Smooth muscle cell (in vitro differentiated cells): ENCODE data around the gene LRRC8B. TPM values are rescaled to one million over a fixed set of nuclear protein-coding genes. Genes with fewer than 3 reads are reported as not detected.

Source experiments
- DNase-seq: peaks from one replicate; lab custom pipeline; 2025; ENCODE audit not compliant: unreplicated experiment; lab: John Stamatoyannopoulos, UW
- H2AFZ ChIP-seq: fragments of 200-600 bp; sonication (generic); 2 replicates; pipeline ENCODE4 v1.6.0; 2016; ENCODE audit warnings: antibody characterized with exemption, low read depth, mild to moderate bottlenecking
- H3F3A ChIP-seq: fragments of 200-600 bp; sonication (generic); 2 replicates; pipeline ENCODE4 v1.6.0; 2017; ENCODE audit warnings: antibody characterized with exemption, low read depth
- H3K27ac ChIP-seq: fragments of 200-600 bp; sonication (generic); 2 replicates; pipeline ENCODE4 v1.5.1; 2016; ENCODE audit warnings: low read depth, mild to moderate bottlenecking
- H3K27me3 ChIP-seq: fragments of 200-600 bp; sonication (generic); 2 replicates; pipeline ENCODE4 v1.6.1; 2016; ENCODE audit warnings: low read depth, mild to moderate bottlenecking
- H3K36me3 ChIP-seq: fragments of 200-600 bp; sonication (generic); 2 replicates; pipeline ENCODE4 v1.5.1; 2016; ENCODE audit warnings: low read depth
- H3K4me1 ChIP-seq: fragments of 200-600 bp; sonication (generic); 2 replicates; pipeline ENCODE4 v1.5.1; 2016; ENCODE audit warnings: low read depth
- H3K4me2 ChIP-seq: fragments of 200-600 bp; sonication (generic); 2 replicates; pipeline ENCODE4 v1.6.0; 2016; ENCODE audit warnings: mild to moderate bottlenecking
- H3K4me3 ChIP-seq: fragments of 200-600 bp; sonication (generic); 2 replicates; pipeline ENCODE4 v1.5.1; 2016; ENCODE audit warnings: mild to moderate bottlenecking
- H3K79me2 ChIP-seq: fragments of 200-600 bp; sonication (generic); 2 replicates; pipeline ENCODE4 v1.6.0; 2016; ENCODE audit warnings: low read depth, mild to moderate bottlenecking
- H3K9ac ChIP-seq: fragments of 200-600 bp; sonication (generic); 2 replicates; pipeline ENCODE4 v1.6.0; 2016; ENCODE audit warnings: low read depth
- H3K9me3 ChIP-seq: fragments of 200-600 bp; sonication (generic); replicated peaks from 2 replicates; pipeline ENCODE4 v1.5.1; 2016; ENCODE audit warnings: low read depth
- H4K20me1 ChIP-seq: fragments of 200-600 bp; sonication (generic); 2 replicates; pipeline ENCODE4 v1.6.0; 2016; ENCODE audit warnings: low read depth
- WGBS: methylation state at CpG from one replicate; pipeline ENCODE4 v1.1.7; 2016; ENCODE audit warnings: low lambda C conversion rate; 5-methylcytosine and 5-hydroxymethylcytosine counted together
- polyA plus RNA-seq: library from polyadenylated mRNA; unstranded; fragments of >200 nt; fragmentation: Nextera tagmentation; extraction: Ambion mirVana; gene quantifications from 2 replicates; pipeline ENCODE4 v1.2.1, GENCODE V29; 2016
- total RNA-seq: library from RNA; depleted of rRNA; stranded (reverse); fragments of >200 nt; gene quantifications from 2 replicates; pipeline ENCODE4 v1.2.3, GENCODE V29; 2014
- TF ChIP-seq, protein P1 (sequence below): fragments of 200-600 bp; sonication (generic); IDR thresholded peaks from 2 replicates; pipeline ENCODE4 v1.5.1; 2017; ENCODE audit warnings: borderline replicate concordance, mild to moderate bottlenecking, antibody characterized with exemption; ENCODE audit not compliant: insufficient read depth, poor library complexity, severe bottlenecking

LRRC8B gene
- total and polyA plus RNA-seq, 2 experiments from 2014 or later = 1.5 to 4.6 TPM

DNA sequence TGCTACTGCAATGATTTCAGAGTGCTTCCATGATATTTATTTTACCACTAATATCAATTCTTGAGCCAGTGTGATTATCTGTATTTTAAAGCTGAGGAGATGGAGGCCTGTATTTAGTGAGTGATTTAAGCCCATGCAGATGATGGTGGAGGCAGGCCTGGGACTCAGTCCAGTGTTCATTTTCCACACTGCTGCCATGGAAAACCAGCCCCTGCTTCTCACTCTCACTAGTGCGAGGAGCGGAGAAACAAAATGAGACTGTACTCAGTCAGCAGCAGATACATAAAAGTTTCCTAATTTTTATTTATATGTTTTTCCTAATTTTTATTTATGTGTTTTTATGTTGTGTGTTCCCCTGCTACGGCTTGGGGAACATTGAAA is 32.8 kb downstream of the LRRC8B start:
- H3K4me2 ChIP-seq = no peak overlapping the region
- WGBS = 98% methylated on average over 3 of the region's 3 CpGs
- no peak overlapping the region for H3K27ac ChIP-seq
- H3F3A ChIP-seq = no peaks in the 10 kb centered on the region
- no peak overlapping the region for H3K9ac ChIP-seq
- no peak overlapping the region for H3K4me3 ChIP-seq
- no peaks in the 10 kb centered on the region for H3K4me1 ChIP-seq
- H2AFZ ChIP-seq = no peak overlapping the region
- TF ChIP-seq, protein P1, sequence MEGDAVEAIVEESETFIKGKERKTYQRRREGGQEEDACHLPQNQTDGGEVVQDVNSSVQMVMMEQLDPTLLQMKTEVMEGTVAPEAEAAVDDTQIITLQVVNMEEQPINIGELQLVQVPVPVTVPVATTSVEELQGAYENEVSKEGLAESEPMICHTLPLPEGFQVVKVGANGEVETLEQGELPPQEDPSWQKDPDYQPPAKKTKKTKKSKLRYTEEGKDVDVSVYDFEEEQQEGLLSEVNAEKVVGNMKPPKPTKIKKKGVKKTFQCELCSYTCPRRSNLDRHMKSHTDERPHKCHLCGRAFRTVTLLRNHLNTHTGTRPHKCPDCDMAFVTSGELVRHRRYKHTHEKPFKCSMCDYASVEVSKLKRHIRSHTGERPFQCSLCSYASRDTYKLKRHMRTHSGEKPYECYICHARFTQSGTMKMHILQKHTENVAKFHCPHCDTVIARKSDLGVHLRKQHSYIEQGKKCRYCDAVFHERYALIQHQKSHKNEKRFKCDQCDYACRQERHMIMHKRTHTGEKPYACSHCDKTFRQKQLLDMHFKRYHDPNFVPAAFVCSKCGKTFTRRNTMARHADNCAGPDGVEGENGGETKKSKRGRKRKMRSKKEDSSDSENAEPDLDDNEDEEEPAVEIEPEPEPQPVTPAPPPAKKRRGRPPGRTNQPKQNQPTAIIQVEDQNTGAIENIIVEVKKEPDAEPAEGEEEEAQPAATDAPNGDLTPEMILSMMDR = no peak
- no peak for DNase-seq
- no peaks in the 10 kb centered on the region for H3K27me3 ChIP-seq
- no peaks in the 10 kb centered on the region for H3K36me3 ChIP-seq
- no peaks in the 10 kb centered on the region for H4K20me1 ChIP-seq
- no peaks in the 10 kb centered on the region for H3K79me2 ChIP-seq
- H3K9me3 ChIP-seq = no peaks in the 10 kb centered on the region

DNA sequence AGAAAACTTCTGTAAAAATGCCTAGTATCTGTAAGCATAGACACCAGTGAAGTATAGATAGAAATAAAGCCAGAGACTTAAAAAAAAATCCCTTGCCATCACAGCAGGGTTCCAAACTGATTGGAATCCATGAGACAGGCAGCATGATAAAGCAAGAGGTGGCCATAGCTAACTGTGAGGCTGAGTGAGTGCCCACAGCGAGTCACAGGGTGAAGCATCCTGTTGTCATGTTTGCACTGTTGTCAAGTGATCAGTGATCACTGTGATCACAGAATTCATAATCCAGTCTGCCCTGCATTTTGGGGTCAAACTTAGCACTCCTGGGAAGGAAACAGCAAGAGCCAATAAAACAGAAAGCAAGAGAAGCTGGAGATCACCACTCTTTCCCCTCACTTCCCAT is 33.3 kb downstream of the LRRC8B start:
- TF ChIP-seq, protein P1 = no peak
- no peaks in the 10 kb centered on the region for H3K4me1 ChIP-seq
- no peaks in the 10 kb centered on the region for H3K27me3 ChIP-seq
- H2AFZ ChIP-seq = no peak overlapping the region
- WGBS = 95% methylated on average over 1 of the region's 1 CpG
- H3K4me3 ChIP-seq = no peak overlapping the region
- no peaks in the 10 kb centered on the region for H3F3A ChIP-seq
- H3K27ac ChIP-seq = no peak overlapping the region
- no peaks in the 10 kb centered on the region for H3K79me2 ChIP-seq
- H3K9me3 ChIP-seq = no peaks in the 10 kb centered on the region
- H3K36me3 ChIP-seq = no peaks in the 10 kb centered on the region
- no peak overlapping the region for H3K4me2 ChIP-seq
- H4K20me1 ChIP-seq = no peaks in the 10 kb centered on the region
- no peak for DNase-seq
- no peak overlapping the region for H3K9ac ChIP-seq

DNA sequence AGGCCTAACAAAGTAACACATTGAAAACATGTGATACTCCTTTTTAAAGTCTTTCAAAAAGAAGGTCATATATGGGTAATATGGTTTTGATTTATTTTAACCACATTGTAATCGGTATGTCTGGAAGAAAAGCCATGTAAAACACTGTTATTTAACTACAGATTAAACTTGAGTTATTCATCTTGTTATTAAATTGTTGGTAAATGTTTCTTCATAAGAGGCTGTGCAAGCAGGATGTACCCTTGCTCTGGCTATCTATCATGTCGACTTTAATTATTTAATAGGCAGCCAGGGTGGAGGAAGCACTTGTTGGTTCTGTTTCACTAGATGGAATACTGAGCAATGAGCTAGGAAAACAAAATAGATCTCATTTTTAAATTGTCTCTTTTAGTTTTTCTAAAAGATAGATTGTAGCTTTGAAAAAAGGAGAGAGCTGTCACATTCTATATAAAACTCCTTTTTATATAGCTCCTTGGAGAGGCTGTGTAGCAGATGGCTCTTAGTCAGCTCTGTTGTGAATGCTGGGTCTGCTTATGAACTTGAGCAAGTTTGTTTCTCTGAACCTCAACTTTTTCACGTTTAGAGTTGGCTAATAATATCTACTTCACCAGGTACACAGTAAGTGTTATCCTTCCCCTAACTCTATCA is 39.5 kb downstream of the LRRC8B start:
- Histone ChIP-seq H3F3A (no peaks in the 10 kb centered on the region), H3K36me3 (no peaks in the 10 kb centered on the region), H3K27me3 (no peaks in the 10 kb centered on the region), H3K9me3 (no peaks in the 10 kb centered on the region), H3K4me3 (no peak overlapping the region), H3K27ac (no peak overlapping the region), H4K20me1 (no peaks in the 10 kb centered on the region), H3K79me2 (no peaks in the 10 kb centered on the region), H2AFZ (no peak overlapping the region), H3K4me2 (no peak overlapping the region), H3K4me1 (peaks cover 36% of the 10 kb centered on the region), H3K9ac (no peak overlapping the region)
- TF ChIP-seq, protein P1 = no peak
- 69% methylated on average over 3 of the region's 3 CpGs for WGBS
- no peak for DNase-seq

DNA sequence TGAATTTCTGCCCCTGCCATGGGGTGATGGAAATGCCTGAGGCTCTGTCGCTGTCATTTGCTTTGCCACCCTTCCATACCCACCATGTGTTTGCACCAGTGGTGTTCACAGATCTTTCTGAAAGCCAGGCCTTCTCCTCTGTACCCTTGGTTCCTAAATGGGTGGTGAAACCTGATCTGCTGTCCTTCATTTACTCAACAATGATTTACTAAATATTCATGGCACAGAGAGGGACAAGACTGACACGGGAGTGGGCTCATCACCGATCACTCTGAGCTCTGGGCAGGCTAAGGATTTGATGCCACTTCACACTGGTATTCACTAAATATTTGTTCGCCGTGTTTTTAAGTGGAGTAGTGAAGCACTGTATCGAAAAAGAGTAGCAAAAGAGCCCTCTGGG is 40.9 kb downstream of the LRRC8B start:
- H4K20me1 ChIP-seq = no peaks in the 10 kb centered on the region

More for the DNA sequence above, 40.9 kb downstream of the LRRC8B start:
- Histone ChIP-seq H3K9me3 (no peaks in the 10 kb centered on the region), H3K79me2 (no peaks in the 10 kb centered on the region), H3K4me3 (no peak overlapping the region), H3K4me1 (peaks cover 36% of the 10 kb centered on the region), H3K27me3 (no peaks in the 10 kb centered on the region), H3K36me3 (no peaks in the 10 kb centered on the region), H3F3A (no peaks in the 10 kb centered on the region), H3K9ac (no peak overlapping the region), H2AFZ (no peak overlapping the region), H3K27ac (no peak overlapping the region), H3K4me2 (no peak overlapping the region)
- 93% methylated on average over 6 of the region's 6 CpGs for WGBS
- DNase-seq = no peak
- TF ChIP-seq, protein P1 = no peak
